IMR-90 (cell line): ENCODE data around the gene SLC31A1. TPM values are rescaled to one million over a fixed set of nuclear protein-coding genes. Genes with fewer than 3 reads are reported as not detected.

Experiments used
- ATAC-seq: fragments of 200-7000 bp; cut with Tn5 transposase; 2 replicates; pipeline ENCODE4 v1.9.1; 2020; ENCODE audit warnings: low read depth, mild to moderate bottlenecking, moderate library complexity
- BruUV-seq: library from RNA; stranded (reverse); fragments of 400-500 nt; replicated peaks from 2 replicates; lab custom pipeline; 2021; lab: Mats Ljungman, UMichigan
- CTCF ChIA-PET: fragments of 300-600 bp; formaldehyde crosslinking; extraction: SDS; loops from one replicate; lab custom pipeline; 2021; ENCODE audit warnings: antibody characterized with exemption; lab: Yijun Ruan, JAX
- POLR2A ChIA-PET: fragments of 300-600 bp; sonication (Branson Sonifier 250); formaldehyde crosslinking; loops from one replicate; lab custom pipeline; 2022; ENCODE audit warnings: antibody characterized with exemption; ENCODE audit not compliant: unreplicated experiment; lab: Charles Lee
- DNase-seq: peaks from one replicate; pipeline ENCODE4 v3.0.0; 2013
- H2AFZ ChIP-seq: replicated peaks from 2 replicates; pipeline ENCODE3; 2013; ENCODE audit warnings: low read length, mild to moderate bottlenecking; ENCODE audit not compliant: poor library complexity
- H2AK5ac ChIP-seq: 2 replicates; pipeline ENCODE4 v1.6.1; 2013; ENCODE audit warnings: low read depth, low read length, inconsistent platforms
- H2AK9ac ChIP-seq: replicated peaks from 2 replicates; pipeline ENCODE3; 2013; ENCODE audit warnings: mild to moderate bottlenecking, low read depth, low read length, moderate library complexity; ENCODE audit not compliant: poor library complexity
- H2BK120ac ChIP-seq: 2 replicates; pipeline ENCODE4 v1.6.1; 2013; ENCODE audit warnings: low read depth, low read length, inconsistent platforms
- H2BK15ac ChIP-seq: 3 replicates; pipeline ENCODE4 v1.6.1; 2013; ENCODE audit warnings: low read depth, low read length, inconsistent platforms
- H2BK20ac ChIP-seq: 2 replicates; pipeline ENCODE4 v1.6.1; 2013; ENCODE audit warnings: low read depth, mild to moderate bottlenecking, inconsistent platforms, low read length, moderate library complexity
- H2BK5ac ChIP-seq: 2 replicates; pipeline ENCODE4 v1.6.1; 2013; ENCODE audit warnings: mild to moderate bottlenecking, low read depth, low read length, inconsistent platforms; ENCODE audit not compliant: poor library complexity, severe bottlenecking
- H3K14ac ChIP-seq: replicated peaks from 2 replicates; pipeline ENCODE4 v1.6.1; 2013; ENCODE audit warnings: low read depth, low read length, inconsistent platforms
- H3K18ac ChIP-seq: 2 replicates; pipeline ENCODE4 v1.6.1; 2013; ENCODE audit warnings: low read depth, low read length, control low read depth
- H3K23ac ChIP-seq: 2 replicates; pipeline ENCODE4 v1.6.1; 2013; ENCODE audit warnings: low read depth, low read length, inconsistent platforms
- H3K27ac ChIP-seq: 2 replicates; pipeline ENCODE4 v1.5.1; 2013; ENCODE audit warnings: mild to moderate bottlenecking, control low read depth, low read length; ENCODE audit not compliant: insufficient read depth
- H3K27me3 ChIP-seq: 2 replicates; pipeline ENCODE4 v1.6.1; 2013; ENCODE audit warnings: low read length; ENCODE audit not compliant: control insufficient read depth, insufficient read depth
- H3K36me3 ChIP-seq: 2 replicates; pipeline ENCODE4 v1.6.1; 2013; ENCODE audit warnings: low read length, mixed read lengths; ENCODE audit not compliant: control insufficient read depth, insufficient read depth
- H3K4ac ChIP-seq: 2 replicates; pipeline ENCODE4 v1.6.1; 2013; ENCODE audit warnings: low read depth, low read length, inconsistent platforms
- H3K4me1 ChIP-seq: 2 replicates; pipeline ENCODE4 v1.6.1; 2013; ENCODE audit warnings: low read length, mixed read lengths; ENCODE audit not compliant: control insufficient read depth, insufficient read depth
- H3K4me2 ChIP-seq: 2 replicates; pipeline ENCODE4 v1.6.1; 2013; ENCODE audit warnings: low read depth, mild to moderate bottlenecking, control low read depth, low read length, moderate library complexity
- H3K4me3 ChIP-seq: 2 replicates; pipeline ENCODE4 v1.5.1; 2013; ENCODE audit warnings: low read depth, mild to moderate bottlenecking, control low read depth, low read length, moderate library complexity; ENCODE audit not compliant: insufficient read depth
- H3K56ac ChIP-seq: 2 replicates; pipeline ENCODE4 v1.6.1; 2013; ENCODE audit warnings: low read length, inconsistent platforms; ENCODE audit not compliant: insufficient read depth; ENCODE audit errors: extremely low read depth
- H3K79me1 ChIP-seq, 2 experiments: 2 replicates each; pipeline ENCODE4 v1.6.1; 2013; ENCODE audit warnings: low read length in 2 of 2, inconsistent platforms in 1 of 2, low read depth in 1 of 2
- H3K9ac ChIP-seq: 2 replicates; pipeline ENCODE4 v1.6.1; 2013; ENCODE audit warnings: low read depth, low read length, control low read depth
- H3K9me1 ChIP-seq: 2 replicates; pipeline ENCODE4 v1.6.1; 2013; ENCODE audit warnings: low read length, inconsistent platforms; ENCODE audit not compliant: insufficient read depth
- H3K9me3 ChIP-seq: 2 replicates; pipeline ENCODE4 v1.6.1; 2013; ENCODE audit warnings: low read length; ENCODE audit not compliant: control insufficient read depth, insufficient read depth
- H4K20me1 ChIP-seq: 2 replicates; pipeline ENCODE4 v1.6.1; 2013; ENCODE audit warnings: low read length, inconsistent platforms; ENCODE audit not compliant: insufficient read depth
- H4K5ac ChIP-seq: 2 replicates; pipeline ENCODE4 v1.6.1; 2013; ENCODE audit warnings: mild to moderate bottlenecking, low read depth, low read length, control low read depth
- H4K8ac ChIP-seq, 2 experiments: 2 replicates each; pipeline ENCODE4 v1.6.1; 2013; ENCODE audit warnings: low read depth in 2 of 2, low read length in 2 of 2, control low read depth in 1 of 2, inconsistent platforms in 1 of 2
- H4K91ac ChIP-seq: 2 replicates; pipeline ENCODE4 v1.6.1; 2013; ENCODE audit warnings: low read depth, low read length, inconsistent platforms; ENCODE audit not compliant: insufficient read depth
- FOS ChIP-seq: fragments of 150-350 bp; IDR thresholded peaks from 2 replicates; pipeline ENCODE4 v1.6.1; 2016; ENCODE audit warnings: low read depth, low read length
- NFE2L2 ChIP-seq: fragments of 150-350 bp; IDR thresholded peaks from 2 replicates; pipeline ENCODE4 v1.6.1; 2016; ENCODE audit warnings: low read depth, mild to moderate bottlenecking, low read length
- RCOR1 ChIP-seq: IDR thresholded peaks from 2 replicates; pipeline ENCODE4 v1.6.1; 2012; ENCODE audit warnings: mild to moderate bottlenecking, low read length, improper control_type of control experiment; ENCODE audit not compliant: insufficient replicate concordance
- SMC3 ChIP-seq: fragments of 150-350 bp; IDR thresholded peaks from 2 replicates; pipeline ENCODE4 v1.6.1; 2016; ENCODE audit warnings: low read depth, mild to moderate bottlenecking, antibody characterized with exemption, low read length, moderate library complexity
- WGBS, 2 experiments: methylation state at CpG; one replicate each; pipeline versions ENCODE4 v1.1.5 to v1.1.7; 2013; ENCODE audit warnings: missing lambda C conversion rate in 2 of 2; ENCODE audit not compliant: insufficient read length in 1 of 2; ENCODE audit errors: extremely low coverage in 2 of 2; 5-methylcytosine and 5-hydroxymethylcytosine counted together
- dilution Hi-C: fragments of 300-500 bp; cut with HindIII; formaldehyde crosslinking; loops from one replicate; pipeline ENCODE4 v1.14.3; 2018; ENCODE audit warnings: low sequenced_read_pairs; ENCODE audit not compliant: unreplicated experiment
- in situ Hi-C: fragments of 300-500 bp; cut with MboI; formaldehyde crosslinking; loops from 3 replicates; pipeline ENCODE4 v1.14.3; 2019; ENCODE audit warnings: low sequenced_read_pairs, inconsistent platforms, mixed read lengths
- intact Hi-C: fragments of 100-400 bp; cut with micrococcal nuclease; formaldehyde crosslinking; loops from 2 replicates; pipeline ENCODE4 v1.10.0; 2022
- polyA plus RNA-seq, 3 experiments: library from polyadenylated mRNA; depleted of rRNA; stranded (reverse); fragments of >200 nt; gene quantifications; 2 replicates each; pipeline ENCODE4 v1.2.3, GENCODE V29; 2012; ENCODE audit warnings: low replicate concordance in 1 of 3
- total RNA-seq: library from RNA; depleted of rRNA; stranded (reverse); fragments of >200 nt; gene quantifications from 2 replicates; pipeline ENCODE4 v1.2.3, GENCODE V29; 2012

SLC31A1 gene
- total and polyA plus RNA-seq, 2 of the 4 experiments (the other 2 are of a cell fraction): 17.9 to 23.3 TPM

DNA sequence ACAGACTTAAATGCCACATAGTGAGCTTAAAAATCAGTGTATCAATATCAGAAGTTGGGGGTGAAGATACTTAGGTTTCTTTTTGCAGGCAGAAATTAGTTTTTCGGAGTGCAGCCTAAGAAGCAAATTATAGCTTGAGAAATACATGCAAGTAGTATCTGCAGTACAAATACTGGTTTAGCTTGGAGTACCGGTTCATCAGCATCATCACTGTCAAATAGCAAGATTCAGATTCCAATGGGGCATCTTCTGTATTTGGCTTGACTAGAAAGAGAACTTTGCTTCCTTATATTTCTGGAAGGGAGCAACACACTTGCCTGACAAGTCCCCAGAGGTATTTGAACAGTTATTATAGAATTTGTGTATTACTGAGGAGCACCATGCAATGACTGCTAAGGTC, 19.8 kb downstream of the SLC31A1 start:
- dilution Hi-C loops: no loop called here
- Histone ChIP-seq H2BK15ac (no peak overlapping the region), H2AK9ac (no peak overlapping the region), H2BK20ac (no peak overlapping the region), H4K91ac (no peak overlapping the region), H2BK120ac (no peak overlapping the region), H2AFZ (no peak overlapping the region), H4K8ac (no peak overlapping the region), H3K23ac (no peak overlapping the region), H3K27me3 (no peaks in the 10 kb centered on the region), H3K4me3 (no peak overlapping the region), H3K27ac (no peak overlapping the region), H3K4ac (no peak overlapping the region), H3K4me2 (no peak overlapping the region), H2AK5ac (no peak overlapping the region), H3K9ac (no peak overlapping the region), H3K79me1 (peaks cover 28 to 56% of the 10 kb centered on the region in 2 experiments), H2BK5ac (no peak overlapping the region), H3K56ac (no peak overlapping the region), H4K20me1 (peaks cover 41% of the 10 kb centered on the region), H3K18ac (no peak overlapping the region), H3K9me3 (no peaks in the 10 kb centered on the region), H3K36me3 (no peaks in the 10 kb centered on the region), H4K5ac (no peak overlapping the region), H3K9me1 (no peaks in the 10 kb centered on the region), H3K4me1 (no peaks in the 10 kb centered on the region), H3K14ac (no peak overlapping the region)
- intact Hi-C loops: no loop called here
- in situ Hi-C loops: no loop called here
- no peak for DNase-seq
- no peak for ATAC-seq
- POLR2A ChIA-PET: interaction anchor here (0.7 kb wide), 1 partner anchor 13 kb away, joined by 8 read pairs; no protein-coding TSS in a partner anchor
- CTCF ChIA-PET: interaction anchor here (0.7 kb wide), 1 partner anchor 322 kb away, joined by 4 read pairs; no protein-coding TSS in a partner anchor
- WGBS, 2 experiments: no CpG with 5 or more reads among the region's 2 CpGs
- BruUV-seq: no TSS peak
- TF ChIP-seq NFE2L2: no peak
- TF ChIP-seq FOS: no peak
- no peak for TF ChIP-seq SMC3
- no peak for TF ChIP-seq RCOR1
